ENCODE results near the gene GFRA1.

GFRA1 gene

DNA sequence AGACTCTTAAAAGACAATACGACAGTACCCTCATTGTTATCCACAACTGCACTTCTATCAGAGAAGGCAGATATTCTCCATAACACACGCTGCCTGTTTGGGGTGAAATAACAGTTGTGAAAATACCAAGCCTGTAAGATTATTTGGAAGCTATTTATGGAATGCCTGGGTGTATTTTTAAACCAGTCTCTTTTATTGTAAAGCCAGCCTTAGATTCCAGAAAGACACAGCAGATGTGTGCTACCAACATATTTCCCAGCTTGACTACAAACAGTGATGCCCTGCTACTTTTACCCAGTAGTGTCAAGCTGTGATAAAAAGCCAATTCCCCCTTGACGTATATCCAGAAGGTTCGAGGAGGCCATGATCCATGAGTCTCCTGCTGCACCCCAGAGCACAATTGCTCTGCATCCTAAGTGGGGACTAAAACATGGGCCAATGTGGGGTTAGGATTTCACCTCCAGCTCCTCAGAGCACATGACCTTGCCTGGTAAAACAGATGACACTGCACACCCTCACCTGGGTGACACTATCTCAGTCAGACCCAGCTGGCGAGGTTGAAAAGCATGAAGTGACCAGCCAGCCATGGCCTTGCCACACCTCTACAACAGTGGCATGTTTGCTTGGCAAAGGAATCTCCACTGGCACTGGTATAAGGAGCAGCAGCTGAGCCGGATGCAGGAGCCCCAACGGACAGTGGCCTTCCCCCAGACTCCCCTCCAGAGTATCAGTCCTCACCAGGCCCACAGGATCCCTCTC is 62.2 kb downstream of the GFRA1 start:
- Histone ChIP-seq H3K27ac (no peak overlapping the region), H3K79me2 (ENCODE audit: insufficient read depth, low read depth) (no peaks in the 10 kb centered on the region), H4K20me1 (ENCODE audit: insufficient read depth) (no peaks in the 10 kb centered on the region), H3K27me3 (ENCODE audit: insufficient read depth, low read depth) (no peaks in the 10 kb centered on the region), H3K4me2 (no peak overlapping the region), H3K36me3 (ENCODE audit: insufficient read depth) (no peaks in the 10 kb centered on the region), H3K4me3 (IDR thresholded peaks at IDR 0.05; ENCODE audit: insufficient read depth, low read depth, low read length) (no peak overlapping the region), H2AFZ (ENCODE audit: low read depth) (no peak overlapping the region), H3K9ac (no peak overlapping the region), H3K4me1 (ENCODE audit: low read depth, poor library complexity, severe bottlenecking) (no peaks in the 10 kb centered on the region)
- no peak for TF ChIP-seq CTCF (conservative IDR thresholded peaks at IDR 0.05; ENCODE audit: low read depth, low read length)

DNA sequence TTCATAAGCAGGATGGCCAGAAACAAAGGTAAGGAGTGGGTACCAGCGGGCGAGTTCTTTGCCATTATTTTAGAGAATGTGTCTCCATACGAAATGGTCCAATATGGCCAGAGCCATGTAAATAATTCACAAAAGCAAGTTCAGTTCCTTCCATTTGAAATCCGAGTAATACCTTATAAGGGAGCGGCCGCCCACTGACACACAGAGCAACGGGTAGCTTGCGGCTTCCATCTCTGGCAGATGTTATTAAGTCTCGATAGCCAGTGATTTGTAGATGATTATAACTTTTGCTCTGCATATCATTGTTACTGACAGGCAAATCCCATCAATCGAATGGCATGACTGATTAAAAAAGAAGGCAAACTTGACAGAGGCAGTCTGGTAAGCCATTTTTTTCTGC is 63.2 kb downstream of the GFRA1 start:
- TF ChIP-seq CTCF (conservative IDR thresholded peaks at IDR 0.05; ENCODE audit: low read depth, low read length): no peak
- no peak overlapping the region for H2AFZ ChIP-seq (ENCODE audit: low read depth)
- no peaks in the 10 kb centered on the region for H3K4me1 ChIP-seq (ENCODE audit: low read depth, poor library complexity, severe bottlenecking)
- no peak overlapping the region for H3K9ac ChIP-seq
- H3K27ac ChIP-seq: no peak overlapping the region
- H3K36me3 ChIP-seq (ENCODE audit: insufficient read depth): no peaks in the 10 kb centered on the region
- no peaks in the 10 kb centered on the region for H3K27me3 ChIP-seq (ENCODE audit: insufficient read depth, low read depth)
- H4K20me1 ChIP-seq (ENCODE audit: insufficient read depth): no peaks in the 10 kb centered on the region
- H3K4me3 ChIP-seq (IDR thresholded peaks at IDR 0.05; ENCODE audit: insufficient read depth, low read depth, low read length): no peak overlapping the region
- no peaks in the 10 kb centered on the region for H3K79me2 ChIP-seq (ENCODE audit: insufficient read depth, low read depth)
- H3K4me2 ChIP-seq: no peak overlapping the region

GRCh38 chr10:116208956-116209567 is 63.9 kb downstream of the GFRA1 start:
- no peaks in the 10 kb centered on the region for H3K36me3 ChIP-seq (ENCODE audit: insufficient read depth)
- H3K4me1 ChIP-seq (ENCODE audit: low read depth, poor library complexity, severe bottlenecking): no peaks in the 10 kb centered on the region
- H2AFZ ChIP-seq (ENCODE audit: low read depth): no peak overlapping the region
- H3K27me3 ChIP-seq (ENCODE audit: insufficient read depth, low read depth): no peaks in the 10 kb centered on the region
- TF ChIP-seq CTCF (conservative IDR thresholded peaks at IDR 0.05; ENCODE audit: low read depth, low read length): no peak
- H3K27ac ChIP-seq: no peak overlapping the region
- no peaks in the 10 kb centered on the region for H3K79me2 ChIP-seq (ENCODE audit: insufficient read depth, low read depth)
- H3K9ac ChIP-seq: no peak overlapping the region
- H3K4me2 ChIP-seq: no peak overlapping the region
- H4K20me1 ChIP-seq (ENCODE audit: insufficient read depth): no peaks in the 10 kb centered on the region
- H3K4me3 ChIP-seq (IDR thresholded peaks at IDR 0.05; ENCODE audit: insufficient read depth, low read depth, low read length): no peak overlapping the region

GRCh38 chr10:116207690-116208089 is 65.3 kb downstream of the GFRA1 start:
- Histone ChIP-seq H2AFZ (ENCODE audit: low read depth) (no peak overlapping the region), H3K27me3 (ENCODE audit: insufficient read depth, low read depth) (no peaks in the 10 kb centered on the region), H3K9ac (no peak overlapping the region), H3K79me2 (ENCODE audit: insufficient read depth, low read depth) (no peaks in the 10 kb centered on the region), H3K4me3 (IDR thresholded peaks at IDR 0.05; ENCODE audit: insufficient read depth, low read depth, low read length) (no peak overlapping the region), H3K4me2 (no peak overlapping the region), H3K36me3 (ENCODE audit: insufficient read depth) (no peaks in the 10 kb centered on the region), H4K20me1 (ENCODE audit: insufficient read depth) (no peaks in the 10 kb centered on the region), H3K4me1 (ENCODE audit: low read depth, poor library complexity, severe bottlenecking) (no peaks in the 10 kb centered on the region), H3K27ac (no peak overlapping the region)
- TF ChIP-seq CTCF (conservative IDR thresholded peaks at IDR 0.05; ENCODE audit: low read depth, low read length): no peak

All from KMS-11 (cell line).